Activated gamma-delta T cell treated with anti-CD3 and anti-CD28 coated beads, Interleukin-2, amount 50 U/mL, for 16 hours (primary cell): Measurements from ENCODE around the gene TTK.
"Not testable (repeated sequence)": the region's sequence is repeated elsewhere in the genome, so short reads cannot be mapped to it uniquely, and the experiment has no call there.

Experiments
- DNase-seq: peaks from one replicate; pipeline ENCODE4 v3.0.0-alpha.2; 2020; ENCODE audit warnings: low read depth

Gene TTK

DNA sequence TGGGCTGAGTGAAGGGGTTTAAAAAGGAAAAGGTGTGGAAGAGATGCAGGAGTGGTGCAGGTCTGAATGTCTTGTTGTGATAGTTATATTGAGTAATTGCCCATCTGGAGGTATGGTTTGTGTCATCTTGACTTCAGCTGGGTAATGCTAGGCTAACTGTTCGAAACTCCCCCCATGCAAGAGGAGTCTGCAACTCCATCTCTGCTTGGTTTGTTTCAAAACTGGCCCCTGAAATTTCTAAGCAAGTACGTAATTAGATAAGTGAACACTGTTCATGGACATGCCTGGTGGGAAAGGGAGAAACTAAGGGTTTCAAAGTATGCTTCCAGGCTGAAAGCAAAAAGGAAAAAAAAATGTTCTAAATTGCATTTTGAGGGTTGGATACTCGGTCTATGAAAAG lies 17.1 kb downstream of the TTK start:
- no peak for DNase-seq

DNA sequence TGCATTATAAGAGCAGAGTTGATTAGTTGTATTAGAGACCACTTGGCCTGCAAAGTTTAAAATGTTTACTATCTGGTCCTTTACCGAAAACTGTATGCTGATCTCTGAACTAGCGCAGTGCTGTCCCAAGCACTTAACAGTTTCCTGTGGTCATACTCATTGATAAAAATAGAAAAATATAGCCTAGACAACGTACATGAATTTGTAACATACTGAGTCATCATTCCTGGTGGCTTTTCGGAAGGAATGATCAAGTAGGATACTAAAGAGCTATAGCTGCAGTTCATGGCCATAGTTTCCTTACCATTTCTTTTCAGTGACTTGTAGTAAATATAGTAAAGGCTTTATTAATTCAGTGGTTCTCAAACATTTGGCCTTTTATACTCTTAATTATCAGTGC lies 18.4 kb downstream of the TTK start:
- no peak for DNase-seq

DNA sequence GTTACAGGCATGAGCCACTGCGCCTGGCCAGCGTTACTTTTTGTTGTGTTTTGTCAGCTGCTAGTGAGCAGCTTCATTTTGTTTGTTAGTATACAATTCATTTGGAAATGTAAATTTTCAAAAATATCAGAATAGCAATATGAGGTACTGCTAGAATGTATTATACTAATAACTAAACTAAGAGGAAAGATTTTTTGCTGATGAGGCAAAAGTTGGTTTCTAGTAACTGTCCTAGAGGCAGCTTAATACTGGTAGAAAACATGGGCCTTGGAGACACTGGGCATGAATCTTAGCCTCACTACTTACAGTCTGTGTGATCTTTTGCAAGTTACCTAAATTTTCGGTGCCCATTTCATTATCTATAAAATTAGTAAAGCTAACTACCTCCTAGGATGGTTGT lies 24.1 kb downstream of the TTK start:
- no peak for DNase-seq

DNA sequence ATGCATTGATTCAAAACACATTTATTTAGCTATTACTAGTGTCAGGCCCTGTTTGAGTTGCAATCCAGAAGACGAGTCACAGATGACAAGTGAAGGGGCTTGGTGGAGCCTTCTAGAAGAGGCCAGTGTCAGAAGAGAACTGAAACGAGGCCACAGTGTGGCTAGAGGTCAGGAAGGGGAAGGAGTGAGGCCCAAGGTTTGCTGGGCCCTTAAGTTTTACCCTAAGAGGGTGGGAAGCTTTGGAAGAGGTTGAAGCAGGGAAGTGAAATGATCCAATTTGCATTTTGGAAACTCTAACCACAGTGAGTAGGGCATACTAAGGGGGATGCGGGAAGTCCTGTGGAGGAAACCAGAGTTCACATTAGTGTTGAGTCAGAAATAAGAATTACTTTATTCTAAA lies 25.0 kb downstream of the TTK start:
- DNase-seq, result no peak

DNA sequence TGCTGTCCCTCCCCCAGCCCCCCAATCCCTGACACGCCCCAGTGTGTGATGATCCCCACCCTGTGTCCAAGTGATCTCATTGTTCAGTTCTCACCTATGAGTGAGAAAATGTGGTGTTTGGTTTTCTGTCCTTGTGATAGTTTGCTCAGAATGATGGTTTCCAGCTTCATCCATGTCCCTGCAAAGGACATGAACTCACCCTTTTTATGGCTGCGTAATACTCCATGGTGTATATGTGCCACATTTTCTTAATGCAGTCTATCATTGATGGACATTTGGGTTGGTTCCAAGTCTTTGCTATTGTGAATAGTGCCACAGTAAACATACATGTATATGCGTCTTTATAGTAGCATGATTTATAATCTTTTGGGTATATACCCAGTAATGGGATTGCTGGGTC lies 43.8 kb downstream of the TTK start:
- not testable (repeated sequence) for DNase-seq

DNA sequence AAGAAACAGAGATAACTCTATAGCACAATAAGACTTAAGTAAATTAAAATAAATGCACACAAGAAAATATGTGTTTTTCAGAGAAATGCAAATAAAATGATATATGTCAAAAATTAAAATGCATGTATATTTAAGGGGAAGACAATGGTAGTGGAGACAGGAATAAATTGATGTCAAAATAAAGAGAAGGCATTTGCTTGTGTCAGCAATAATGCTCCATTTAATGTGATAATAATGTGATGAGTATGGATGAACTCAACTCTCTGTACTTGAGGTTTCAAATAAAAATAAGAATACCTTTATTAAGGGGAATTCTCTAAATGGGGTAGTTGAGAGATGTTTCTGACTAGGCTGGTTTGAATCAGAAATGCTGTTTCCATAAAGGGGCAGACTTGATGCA lies 56.3 kb downstream of the TTK start:
- no peak for DNase-seq

DNA sequence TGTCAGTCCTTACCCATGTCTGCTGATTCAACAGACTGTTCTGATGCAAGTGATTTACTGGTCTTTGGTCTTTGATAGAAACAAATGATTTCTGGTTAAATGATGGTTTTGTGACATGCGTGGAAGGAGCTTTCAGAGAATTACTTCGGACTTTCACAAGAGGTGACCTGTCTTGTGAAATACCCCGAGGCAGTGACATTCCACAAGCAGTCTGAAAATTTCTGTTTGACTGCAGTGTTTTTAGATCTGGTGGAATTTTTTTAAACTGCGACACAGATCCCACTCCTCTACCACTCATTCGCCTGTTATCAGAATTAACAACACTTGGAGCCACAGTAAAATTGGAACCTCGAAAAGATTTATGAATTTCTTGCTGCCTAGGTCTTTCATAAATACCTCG lies 63.7 kb downstream of the TTK start:
- DNase-seq, result not testable (repeated sequence)

DNA sequence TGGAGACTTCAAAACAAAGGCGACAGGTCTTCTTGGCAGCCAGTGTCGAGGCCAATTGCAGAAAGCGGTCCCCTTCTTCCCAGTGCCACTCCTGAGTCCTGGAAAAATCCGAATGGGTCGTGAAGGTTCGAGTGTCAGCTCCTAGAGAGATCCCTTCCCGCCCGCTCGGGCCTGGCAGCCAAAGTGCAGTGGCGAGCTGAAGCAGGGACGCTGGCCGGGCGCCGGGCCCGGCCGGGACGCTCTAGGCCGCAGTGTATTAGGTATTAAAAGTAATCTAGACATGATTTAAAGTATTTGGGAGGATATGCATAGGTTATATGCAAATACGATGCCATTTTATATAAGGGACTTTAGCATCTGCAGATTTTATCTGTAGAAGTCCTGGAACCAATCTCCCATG lies 66.0 kb downstream of the TTK start:
- DNase-seq, result not testable (repeated sequence)

DNA sequence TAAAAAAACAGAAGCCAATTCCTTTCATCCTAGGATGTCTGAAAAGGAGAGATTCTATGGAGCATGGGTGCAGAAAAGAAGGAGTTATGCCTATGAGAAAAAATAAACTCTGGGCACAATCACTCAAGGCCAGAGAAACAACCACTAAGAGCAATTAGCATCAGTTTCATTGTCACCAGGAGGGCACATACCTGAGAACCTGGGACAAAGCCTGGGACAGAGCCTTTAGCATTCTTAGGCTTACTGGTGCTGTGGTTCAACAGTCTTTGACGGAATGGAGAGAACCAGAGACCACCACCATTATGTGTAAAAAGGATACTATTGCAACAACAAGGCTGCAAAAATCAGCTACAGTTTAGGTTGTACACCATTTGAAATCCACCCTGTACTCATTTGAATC lies 72.6 kb downstream of the TTK start:
- DNase-seq, result no peak

DNA sequence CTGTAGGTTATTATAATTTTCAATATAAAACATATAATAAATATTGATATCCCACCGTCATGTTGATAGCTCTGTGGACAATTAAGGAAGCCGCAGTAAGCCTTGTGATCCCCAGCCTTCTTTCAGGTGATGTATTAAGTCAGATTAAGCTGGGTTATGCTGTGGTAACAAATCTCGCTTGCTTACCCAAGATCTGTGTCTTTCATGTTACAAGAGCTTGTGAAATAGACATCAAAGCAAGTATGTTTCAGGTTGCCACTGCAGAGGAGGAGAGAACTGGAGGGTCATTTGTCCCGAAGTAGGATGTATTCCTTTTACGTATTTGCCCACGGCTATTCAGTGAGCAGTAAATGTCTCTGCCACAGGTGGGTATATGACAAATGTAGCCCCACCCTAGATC lies 84.2 kb downstream of the TTK start:
- DNase-seq, result no peak

DNA sequence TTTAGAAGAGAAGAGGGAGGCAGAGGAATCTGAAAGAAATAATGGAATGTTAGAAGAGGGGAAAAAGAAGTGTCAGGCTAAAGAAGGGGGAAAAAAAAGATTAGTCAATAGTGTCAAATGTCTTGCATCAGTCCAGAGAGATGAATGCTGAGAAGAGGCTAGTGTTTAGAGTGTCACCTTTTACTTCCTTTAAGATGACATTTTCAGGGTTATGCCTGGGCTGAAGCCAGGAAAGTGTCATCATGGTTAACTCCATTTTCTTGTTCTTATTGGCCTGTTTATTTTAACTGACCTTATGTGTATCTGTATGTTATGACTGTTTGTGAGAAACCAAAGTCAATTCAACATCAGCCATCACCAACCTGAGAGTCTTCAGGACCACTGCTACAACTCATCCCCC lies 87.1 kb downstream of the TTK start:
- DNase-seq, result no peak
